Fibroblast of lung (primary cell): ENCODE measurements around the gene BPGM. TPM values are rescaled to one million over a fixed set of nuclear protein-coding genes. Genes with fewer than 3 reads are reported as not detected.

Experiments
- DNase-seq, 2 donors: peaks; one replicate each; pipeline versions ENCODE4 v3.0.0 to v3.0.0-alpha.2; 2010; ENCODE audit warnings: low read depth in 2 of 2
- H2AFZ ChIP-seq: 2 replicates; pipeline ENCODE4 v1.5.1; 2012; ENCODE audit warnings: low read length, control low read depth, inconsistent platforms
- H3K27ac ChIP-seq: 2 replicates; pipeline ENCODE4 v1.5.1; 2011; ENCODE audit warnings: low read length, control low read depth; ENCODE audit not compliant: insufficient read depth
- H3K27me3 ChIP-seq: 2 replicates; pipeline ENCODE4 v1.5.1; 2011; ENCODE audit warnings: mild to moderate bottlenecking, low read length; ENCODE audit not compliant: control insufficient read depth, insufficient read depth
- H3K36me3 ChIP-seq: 2 replicates; pipeline ENCODE4 v1.5.1; 2011; ENCODE audit warnings: low read length; ENCODE audit not compliant: control insufficient read depth, insufficient read depth
- H3K4me1 ChIP-seq: 2 replicates; pipeline ENCODE4 v1.5.1; 2011; ENCODE audit warnings: low read length; ENCODE audit not compliant: control insufficient read depth, insufficient read depth; ENCODE audit errors: extremely low read depth
- H3K4me2 ChIP-seq: 2 replicates; pipeline ENCODE4 v1.5.1; 2011; ENCODE audit warnings: low read length, control low read depth; ENCODE audit not compliant: insufficient read depth; ENCODE audit errors: extremely low read depth
- H3K4me3 ChIP-seq, 4 experiments: fragments of 200-600 bp in 1 of 4; sonication (generic) in 1 of 4; replicated peaks in 1 of 4; 2 replicates each; pipeline ENCODE4 v1.5.1; 2011 to 2016; ENCODE audit warnings: low read length in 4 of 4, low read depth in 3 of 4, mild to moderate bottlenecking in 3 of 4, control low read depth in 2 of 4, inconsistent platforms in 1 of 4, mixed read lengths in 1 of 4; ENCODE audit not compliant: insufficient read depth in 1 of 4; ENCODE audit errors: control extremely low read depth in 1 of 4
- H3K79me2 ChIP-seq: 2 replicates; pipeline ENCODE4 v1.5.1; 2012; ENCODE audit warnings: mild to moderate bottlenecking, low read length, inconsistent platforms; ENCODE audit not compliant: control insufficient read depth, insufficient read depth
- H3K9ac ChIP-seq: 2 replicates; pipeline ENCODE4 v1.5.1; 2011; ENCODE audit warnings: mild to moderate bottlenecking, low read length, control low read depth; ENCODE audit not compliant: insufficient read depth
- H3K9me3 ChIP-seq: 2 replicates; pipeline ENCODE4 v1.5.1; 2012; ENCODE audit warnings: low read depth, low read length; ENCODE audit not compliant: control insufficient read depth, insufficient read depth
- H4K20me1 ChIP-seq: 2 replicates; pipeline ENCODE4 v1.5.1; 2011; ENCODE audit warnings: low read length; ENCODE audit not compliant: control insufficient read depth, insufficient read depth; ENCODE audit errors: extremely low read depth
- CTCF ChIP-seq, 2 donors: IDR thresholded peaks in 1 of 2; conservative IDR thresholded peaks in 1 of 2; 1 replicate in 1 of 2; 2 replicates in 1 of 2; pipeline ENCODE4 v1.5.1; 2011 to 2012; ENCODE audit warnings: low read length in 2 of 2, control low read depth in 1 of 2, inconsistent platforms in 1 of 2, low read depth in 1 of 2, mild to moderate bottlenecking in 1 of 2
- EZH2 ChIP-seq: IDR thresholded peaks from 2 replicates; pipeline ENCODE4 v1.5.1; 2012; ENCODE audit warnings: low read length, control low read depth, mild to moderate bottlenecking; ENCODE audit errors: missing control alignments
- polyA plus RNA-seq, 2 donors: library from polyadenylated mRNA; depleted of rRNA in 1 of 2; stranded (reverse) in 1 of 2; unstranded in 1 of 2; fragments of >200 nt; gene quantifications; 2 replicates each; pipeline ENCODE4 v1.2.1, GENCODE V29; 2011 to 2012; ENCODE audit warnings: missing spikeins in 1 of 2
- total RNA-seq: library from RNA; depleted of rRNA; stranded (reverse); fragments of >200 nt; gene quantifications from 2 replicates; pipeline ENCODE4 v1.2.1, GENCODE V29; 2014

BPGM gene
- total and polyA plus RNA-seq, 2 donors (not counting 1 experiment from before 2014, with no cell fraction given), result 25.8 to 29.7 TPM

GRCh38 chr7:134690016-134690415 lies 43.4 kb downstream of the BPGM start:
- Histone ChIP-seq H3K9me3 (no peaks in the 10 kb centered on the region), H3K36me3 (no peaks in the 10 kb centered on the region), H3K27ac (peak overlapping the region; percentile 51), H3K79me2 (no peaks in the 10 kb centered on the region), H2AFZ (no peak overlapping the region), H3K4me1 (peaks cover 16% of the 10 kb centered on the region), H4K20me1 (no peaks in the 10 kb centered on the region), H3K9ac (no peak overlapping the region), H3K27me3 (no peaks in the 10 kb centered on the region), H3K4me3 (peak overlapping the region in 1 of 4 experiments; percentile 26), H3K4me2 (peak overlapping the region; percentile 55)
- TF ChIP-seq CTCF (conservative IDR thresholded peaks at IDR 0.05 in 1 of 2, IDR thresholded peaks at IDR 0.05 in 1 of 2; ENCODE audit: low read depth in 1 of 2, low read length in 2 of 2) (peak; percentile 68 to 74), EZH2 (no peak)
- DNase-seq, result peak; percentile 70 to 85

GRCh38 chr7:134690614-134691504 lies 44.2 kb downstream of the BPGM start:
- Histone ChIP-seq H3K27me3 (no peaks in the 10 kb centered on the region), H3K27ac (peak overlapping the region; percentile 51), H3K36me3 (no peaks in the 10 kb centered on the region), H3K4me3 (no peak overlapping the region), H3K79me2 (no peaks in the 10 kb centered on the region), H3K9ac (no peak overlapping the region), H3K4me1 (peaks cover 21% of the 10 kb centered on the region), H2AFZ (peak overlapping the region; percentile 59), H3K9me3 (no peaks in the 10 kb centered on the region), H3K4me2 (peak overlapping the region; percentile 55), H4K20me1 (no peaks in the 10 kb centered on the region)
- TF ChIP-seq EZH2 (no peak), CTCF (conservative IDR thresholded peaks at IDR 0.05 in 1 of 2, IDR thresholded peaks at IDR 0.05 in 1 of 2; ENCODE audit: low read depth in 1 of 2, low read length in 2 of 2) (no peak)
- peak in 1 of 2 donors; percentile 88 for DNase-seq

GRCh38 chr7:134691546-134692343 lies 45.1 kb downstream of the BPGM start:
- Histone ChIP-seq H3K9me3 (no peaks in the 10 kb centered on the region), H3K4me3 (no peak overlapping the region), H4K20me1 (no peaks in the 10 kb centered on the region), H3K36me3 (no peaks in the 10 kb centered on the region), H3K27ac (no peak overlapping the region), H3K9ac (no peak overlapping the region), H3K4me2 (no peak overlapping the region), H2AFZ (peak overlapping the region; percentile 41), H3K79me2 (no peaks in the 10 kb centered on the region), H3K27me3 (no peaks in the 10 kb centered on the region), H3K4me1 (peaks cover 25% of the 10 kb centered on the region)
- TF ChIP-seq CTCF (conservative IDR thresholded peaks at IDR 0.05 in 1 of 2, IDR thresholded peaks at IDR 0.05 in 1 of 2; ENCODE audit: low read depth in 1 of 2, low read length in 2 of 2) (no peak), EZH2 (no peak)
- peak in 1 of 2 donors; percentile 86 for DNase-seq
